HepG2 (cell line): Measurements from ENCODE around the gene NEMF. TPM values are rescaled to one million over a fixed set of nuclear protein-coding genes. Genes with fewer than 3 reads are reported as not detected.
"Not testable (repeated sequence)": the region's sequence is repeated elsewhere in the genome, so short reads cannot be mapped to it uniquely, and the experiment has no call there.

ENCODE experiments used
- ATAC-seq: fragments of 200-7000 bp; cut with Tn5 transposase; 3 replicates; pipeline ENCODE4 v1.9.1; 2020; ENCODE audit warnings: mild to moderate bottlenecking, moderate library complexity
- BruUV-seq: library from RNA; stranded (reverse); fragments of 400-500 nt; replicated peaks from 2 replicates; lab custom pipeline; 2021; lab: Mats Ljungman, UMichigan
- CTCF ChIA-PET: fragments of 300-600 bp; formaldehyde crosslinking; extraction: SDS; loops from one replicate; lab custom pipeline; 2021; ENCODE audit warnings: low total read pairs, inconsistent platforms, low intra/inter-chr PET ratio; lab: Yijun Ruan, JAX
- POLR2A ChIA-PET: fragments of 350-600 bp; sonication (Branson Sonifier 250); formaldehyde crosslinking; loops from one replicate; lab custom pipeline; 2020; ENCODE audit warnings: antibody characterized with exemption, inconsistent platforms; lab: Yijun Ruan, JAX
- DNase-seq: peaks from one replicate; pipeline ENCODE4 v3.0.0-alpha.2; 2015; ENCODE audit warnings: low spot score
- FAIRE-seq: peaks from 3 replicates; lab custom pipeline; 2011; peaks lifted over from hg19 to GRCh38; lab: Jason Lieb, UNC
- H2AFZ ChIP-seq: one replicate; pipeline ENCODE4 v1.6.1; 2011; ENCODE audit warnings: low read length, inconsistent platforms
- H3K27ac ChIP-seq: fragments of 300-600 bp; 3 replicates; pipeline ENCODE4 v1.8.0; 2011; ENCODE audit warnings: mixed run types, mild to moderate bottlenecking, mixed read lengths, low read length, inconsistent platforms; ENCODE audit not compliant: insufficient read depth; ENCODE audit errors: extremely low read length
- H3K27me3 ChIP-seq, 2 experiments: fragments of 200-600 bp in 1 of 2; 2 replicates in 1 of 2; 3 replicates in 1 of 2; pipeline versions ENCODE4 v1.6.0 to v1.8.0; 2011; ENCODE audit warnings: low read length in 2 of 2, mild to moderate bottlenecking in 2 of 2, moderate library complexity in 2 of 2, inconsistent platforms in 1 of 2; ENCODE audit not compliant: insufficient read depth in 2 of 2, control insufficient read depth in 1 of 2
- H3K36me3 ChIP-seq, 2 experiments: fragments of 200-600 bp in 1 of 2; replicated peaks in 1 of 2; 2 replicates in 1 of 2; 3 replicates in 1 of 2; pipeline versions ENCODE4 v1.5.1 to v1.8.0; 2011; ENCODE audit warnings: low read length in 2 of 2, inconsistent platforms in 1 of 2; ENCODE audit not compliant: insufficient read depth in 2 of 2, control insufficient read depth in 1 of 2
- H3K4me1 ChIP-seq: 2 replicates; pipeline ENCODE4 v1.5.1; 2012; ENCODE audit warnings: low read length, inconsistent platforms; ENCODE audit not compliant: insufficient read depth
- H3K4me2 ChIP-seq: 2 replicates; pipeline ENCODE4 v1.6.0; 2011; ENCODE audit warnings: low read depth, low read length, inconsistent platforms
- H3K4me3 ChIP-seq, 3 experiments: fragments of 200-600 bp in 1 of 3; sonication (generic), shearing (Covaris generic) in 1 of 3; replicated peaks in 1 of 3; 2 replicates each; pipeline ENCODE4 v1.5.1; 2011 to 2016; ENCODE audit warnings: low read length in 3 of 3, inconsistent platforms in 2 of 3, low read depth in 2 of 3, mild to moderate bottlenecking in 2 of 3, control low read depth in 1 of 3, mixed read lengths in 1 of 3; ENCODE audit not compliant: insufficient read depth in 1 of 3
- H3K79me2 ChIP-seq: one replicate; pipeline ENCODE4 v1.6.1; 2011; ENCODE audit warnings: low read length, inconsistent platforms; ENCODE audit not compliant: insufficient read depth
- H3K9ac ChIP-seq: 2 replicates; pipeline ENCODE4 v1.6.0; 2011; ENCODE audit warnings: mild to moderate bottlenecking, low read depth, low read length, inconsistent platforms; ENCODE audit not compliant: insufficient read depth
- H3K9me3 ChIP-seq: 2 replicates; pipeline ENCODE4 v1.5.1; 2012; ENCODE audit warnings: mild to moderate bottlenecking, low read length
- H4K20me1 ChIP-seq: 2 replicates; pipeline ENCODE4 v1.6.0; 2011; ENCODE audit warnings: inconsistent platforms, mild to moderate bottlenecking, low read length, moderate library complexity; ENCODE audit not compliant: insufficient read depth
- CENPX ChIP-seq: sonication (generic); formaldehyde crosslinking; IDR thresholded peaks from 2 replicates; pipeline ENCODE4 v1.9.0; 2021; ENCODE audit warnings: mild to moderate bottlenecking, missing genetic modification reagents, moderate library complexity
- CTCF ChIP-seq: sonication (generic); formaldehyde crosslinking; IDR thresholded peaks from 2 replicates; pipeline ENCODE4 v1.5.0; 2020; ENCODE audit warnings: mild to moderate bottlenecking, missing genetic modification reagents, moderate library complexity
- FOXP4 ChIP-seq: sonication (generic); formaldehyde crosslinking; IDR thresholded peaks from 2 replicates; pipeline ENCODE4 v1.4.0; 2020; ENCODE audit warnings: missing genetic modification reagents
- HDAC2 ChIP-seq: sonication (generic); formaldehyde crosslinking; IDR thresholded peaks from 2 replicates; pipeline ENCODE4 v1.4.0; 2020; ENCODE audit warnings: missing genetic modification reagents
- HMGXB4 ChIP-seq, 2 experiments: sonication (generic) in 1 of 2; formaldehyde crosslinking in 1 of 2; IDR thresholded peaks; 2 replicates each; pipeline versions ENCODE4 v1.4.0 to v1.6.1; 2018 to 2020; ENCODE audit warnings: missing genetic modification reagents in 2 of 2, borderline replicate concordance in 1 of 2, low read depth in 1 of 2, mild to moderate bottlenecking in 1 of 2, missing biosample characterization in 1 of 2
- KAT7 ChIP-seq: IDR thresholded peaks from 2 replicates; pipeline ENCODE4 v1.6.1; 2018; ENCODE audit warnings: borderline replicate concordance, missing compliant biosample characterization
- KMT2B ChIP-seq: IDR thresholded peaks from 2 replicates; pipeline ENCODE4 v1.6.1; 2016; ENCODE audit warnings: missing genetic modification reagents, missing compliant biosample characterization
- LCORL ChIP-seq, 2 experiments: fragments of 450-650 bp in 1 of 2; sonication (generic) in 1 of 2; formaldehyde crosslinking in 1 of 2; IDR thresholded peaks; 2 replicates each; pipeline versions ENCODE4 v1.5.0 to v1.6.1; 2017 to 2020; ENCODE audit warnings: antibody characterized with exemption in 1 of 2, missing genetic modification reagents in 1 of 2
- ZNF512 ChIP-seq: sonication (generic); formaldehyde crosslinking; IDR thresholded peaks from 2 replicates; pipeline ENCODE4 v1.4.0; 2020; ENCODE audit warnings: mild to moderate bottlenecking, missing genetic modification reagents
- WGBS: methylation state at CpG from one replicate; pipeline ENCODE4 v1.1.6; 2017; ENCODE audit warnings: low lambda C conversion rate; 5-methylcytosine and 5-hydroxymethylcytosine counted together
- in situ Hi-C: cut with HindIII; loops from 2 replicates; pipeline ENCODE4 v1.10.0; 2017; ENCODE audit warnings: low pct_unique_long_range_greater_than_20kb; ENCODE audit not compliant: extremely low pct_ligation_motif_present
- intact Hi-C: fragments of 100-400 bp; cut with micrococcal nuclease; formaldehyde crosslinking; loops from one replicate; pipeline ENCODE4 v1.10.0; 2022; ENCODE audit not compliant: unreplicated experiment
- polyA plus RNA-seq, 8 experiments: library from polyadenylated mRNA; depleted of rRNA in 3 of 8; stranded (reverse) in 7 of 8; unstranded in 1 of 8; fragments of >200 nt; fragmentation: Illumina TruSeq in 4 of 8; extraction: Trizol in 4 of 8; gene quantifications; 2 replicates each; pipeline versions ENCODE4 v1.2.1 to v1.2.3, GENCODE V29; 2011 to 2016; ENCODE audit warnings: low read depth in 4 of 8, missing spikeins in 1 of 8, mixed read lengths in 1 of 8; ENCODE audit not compliant: insufficient read depth in 1 of 8
- total RNA-seq, 5 experiments: library from RNA; depleted of rRNA; stranded (reverse); fragments of >200 nt; fragmentation: Illumina TruSeq; extraction: Trizol; gene quantifications; 2 replicates each; pipeline ENCODE4 v1.2.3, GENCODE V29; 2016; ENCODE audit warnings: low read depth in 1 of 5

NEMF gene
- total and polyA plus RNA-seq, 2 of the 13 experiments (the other 11 are each of a cell fraction or from before 2014, with no cell fraction given), result 21.3 to 57.9 TPM

GRCh38 chr14:49896272-49896671 lies 43.7 kb upstream of the NEMF start:
- ATAC-seq, H3K9me3 ChIP-seq, H3K36me3 ChIP-seq, H3K27me3 ChIP-seq, BruUV-seq, CTCF ChIA-PET, H2AFZ ChIP-seq, H3K27ac ChIP-seq, FAIRE-seq, in situ Hi-C loops, DNase-seq: not testable (repeated sequence)
- Histone ChIP-seq H3K9ac (peak overlapping the region; percentile 34; the same call in 1 of the 2 replicates), H3K4me3 (peak overlapping the region; percentile 95 to 99 (median 97); a peak in 4 of 6 replicates), H3K79me2 (peaks cover 46% of the 10 kb centered on the region), H3K4me1 (peaks cover 41% of the 10 kb centered on the region), H3K4me2 (peak overlapping the region; percentile 87), H4K20me1 (peaks cover 27% of the 10 kb centered on the region)
- POLR2A ChIA-PET, result interaction anchor here (1.4 kb wide), 1 partner anchor 107 kb away, joined by 3 read pairs; no protein-coding TSS in a partner anchor
- intact Hi-C loops, result loop anchor here (5.0 kb wide), 1 partner anchor 71 kb away; no protein-coding TSS in a partner anchor

GRCh38 chr14:49895480-49895879 lies 42.9 kb upstream of the NEMF start:
- intact Hi-C loops, result loop anchor here (5.0 kb wide), 1 partner anchor 72 kb away; no protein-coding TSS in a partner anchor
- H3K36me3 ChIP-seq, result no peaks in the 10 kb centered on the region; a peak in 2 of 5 replicates
- in situ Hi-C loops, result no loop called here
- no peak for TF ChIP-seq FOXP4 (CRISPR knock-in tag)
- no peak for TF ChIP-seq KAT7
- TF ChIP-seq CTCF, result no peak
- TF ChIP-seq HMGXB4 (CRISPR knock-in tag; IDR thresholded peaks at IDR 0.05; ENCODE audit: borderline replicate concordance in 1 of 2, low read depth in 1 of 2), result no peak
- TF ChIP-seq CENPX (CRISPR knock-in tag), result no peak
- TF ChIP-seq KMT2B (CRISPR knock-in tag), result no peak
- no peak for TF ChIP-seq LCORL (IDR thresholded peaks at IDR 0.05)
- TF ChIP-seq LCORL (CRISPR knock-in tag; IDR thresholded peaks at IDR 0.05), result no peak
- no peak for TF ChIP-seq ZNF512 (CRISPR knock-in tag)
- no peak for TF ChIP-seq HDAC2 (CRISPR knock-in tag)

More at GRCh38 chr14:49895480-49895879, 42.9 kb upstream of the NEMF start:
- H3K27me3 ChIP-seq, result no peaks in the 10 kb centered on the region
- H3K4me1 ChIP-seq, result peaks cover 41% of the 10 kb centered on the region
- H3K27ac ChIP-seq, result no peak overlapping the region
- ChIA-PET CTCF (no interaction called here), POLR2A (interaction anchor here (1.4 kb wide), 1 partner anchor 108 kb away, joined by 3 read pairs; no protein-coding TSS in a partner anchor)
- ATAC-seq (no peak), DNase-seq (no peak), FAIRE-seq (no peak)
- no peak overlapping the region for H2AFZ ChIP-seq
- H3K79me2 ChIP-seq, result peaks cover 46% of the 10 kb centered on the region
- 51% methylated on average over 4 of the region's 4 CpGs for WGBS
- peak overlapping the region; percentile 87 for H3K4me2 ChIP-seq
- BruUV-seq, result no TSS peak
- peak overlapping the region; percentile 34; the same call in 1 of the 2 replicates for H3K9ac ChIP-seq
- H3K9me3 ChIP-seq, result no peaks in the 10 kb centered on the region
- H3K4me3 ChIP-seq, result peak overlapping the region; percentile 95 to 99 (median 97); a peak in 5 of 6 replicates
- H4K20me1 ChIP-seq, result peaks cover 27% of the 10 kb centered on the region
